NCI-H1694 treated with DMSO at 0.1 percent for 48 hours (cell line): ENCODE results near the gene CBX6.

Source experiments
- DNase-seq: peaks from one replicate; lab custom pipeline; 2025; lab: John Stamatoyannopoulos, UW

Gene CBX6

GRCh38 chr22:38873469-38874411, 1.7 kb upstream of the CBX6 start:
- no peak for DNase-seq

- DNase-seq, result no peak
These were observed 824 bp upstream of the CBX6 start for GRCh38 chr22:38872831-38873248.

GRCh38 chr22:38871360-38872171, 450 bp downstream of the CBX6 start:
- DNase-seq, result no peak

GRCh38 chr22:38870791-38871359, 1.1 kb downstream of the CBX6 start:
- DNase-seq, result no peak

- DNase-seq, result peak; percentile 72
These were observed 1.7 kb downstream of the CBX6 start for GRCh38 chr22:38870312-38870741.

- DNase-seq, result no peak
These were observed 2.4 kb downstream of the CBX6 start for GRCh38 chr22:38869663-38870062.

- peak; percentile 48 for DNase-seq
These were observed 3.1 kb downstream of the CBX6 start for GRCh38 chr22:38868886-38869381.

- DNase-seq, result no peak
These were observed 3.7 kb downstream of the CBX6 start for GRCh38 chr22:38868286-38868721.

GRCh38 chr22:38867471-38868285, 4.3 kb downstream of the CBX6 start:
- no peak for DNase-seq

- no peak for DNase-seq
These were observed 4.9 kb downstream of the CBX6 start for GRCh38 chr22:38867124-38867455.

GRCh38 chr22:38866399-38867123, 5.5 kb downstream of the CBX6 start:
- no peak for DNase-seq

- no peak for DNase-seq
These were observed 6.0 kb downstream of the CBX6 start for GRCh38 chr22:38866024-38866398.

GRCh38 chr22:38865201-38866023, 6.6 kb downstream of the CBX6 start:
- no peak for DNase-seq

GRCh38 chr22:38864361-38865191, 7.4 kb downstream of the CBX6 start:
- no peak for DNase-seq

- DNase-seq, result no peak
These were observed 8.4 kb downstream of the CBX6 start for GRCh38 chr22:38863531-38864131.

- no peak for DNase-seq
These were observed 9.4 kb downstream of the CBX6 start for GRCh38 chr22:38862375-38863329.

- no peak for DNase-seq
These were observed 10.1 kb downstream of the CBX6 start for GRCh38 chr22:38861927-38862326.
